ENCODE measurements around the gene SORBS1. TPM values are rescaled to one million over a fixed set of nuclear protein-coding genes. Genes with fewer than 3 reads are reported as not detected.

The SORBS1 gene
- total and polyA plus RNA-seq, 12 donors: 140 to 1,253 (median 1,042) TPM

- intact Hi-C loops (cut with DNase I): loop anchor here in 6 of 10 donors (5.0 to 10.0 kb wide), 4 partner anchors 172 to 360 kb away; no protein-coding TSS in a partner anchor
Observed at GRCh38 chr10:95604630-95605029, 43.5 kb upstream of the SORBS1 start.

GRCh38 chr10:95602382-95602781 is 41.2 kb upstream of the SORBS1 start:
- DNase-seq: no peak
- TF ChIP-seq CTCF (IDR thresholded peaks at IDR 0.05): no peak
- H3K27me3 ChIP-seq: no peaks in the 10 kb centered on the region
- no peaks in the 10 kb centered on the region for H3K9me3 ChIP-seq
- no peak for ATAC-seq
- peaks cover 0 to 28% (median 18%) of the 10 kb centered on the region in 9 donors for H3K4me1 ChIP-seq
- 77 to 83% methylated on average over 6 of the region's 6 CpGs for WGBS, 2 donors
- H3K4me3 ChIP-seq: no peak overlapping the region
- intact Hi-C loops (cut with DNase I): loop anchor here in 7 of 10 donors (2.0 to 10.0 kb wide), 6 partner anchors 170 to 358 kb away; no protein-coding TSS in a partner anchor
- H3K36me3 ChIP-seq: peaks cover 0 to 28% (median 0%) of the 10 kb centered on the region in 9 donors
- H3K27ac ChIP-seq: no peak overlapping the region

More at GRCh38 chr10:95604630-95605029, 43.5 kb upstream of the SORBS1 start:
- ATAC-seq (peak in 2 of 8 donors; percentile 14 to 16), DNase-seq (no peak)
- Histone ChIP-seq H3K4me1 (peaks cover 0 to 28% (median 18%) of the 10 kb centered on the region in 9 donors), H3K4me3 (no peak overlapping the region), H3K36me3 (peaks cover 0 to 51% (median 5%) of the 10 kb centered on the region in 9 donors), H3K9me3 (no peaks in the 10 kb centered on the region), H3K27me3 (no peaks in the 10 kb centered on the region), H3K27ac (peak overlapping the region in 6 of 10 donors; percentile 61 to 82 (median 72))
- TF ChIP-seq CTCF (IDR thresholded peaks at IDR 0.05): no peak

- WGBS, 2 donors: 23% methylated on average over 6 of the region's 6 CpGs
- peak; percentile 87 to 99 (median 95) for TF ChIP-seq CTCF (IDR thresholded peaks at IDR 0.05)
- Histone ChIP-seq H3K27me3 (no peaks in the 10 kb centered on the region), H3K27ac (peak overlapping the region in 2 of 10 donors; percentile 15 to 22), H3K36me3 (peaks cover 0 to 17% (median 0%) of the 10 kb centered on the region in 9 donors), H3K4me1 (peaks cover 0 to 27% (median 18%) of the 10 kb centered on the region in 9 donors), H3K9me3 (peaks cover 0 to 7% (median 0%) of the 10 kb centered on the region in 11 donors), H3K4me3 (no peak overlapping the region)
- ATAC-seq (peak; percentile 80 to 93 (median 88)), DNase-seq (peak; percentile 66 to 85)
- intact Hi-C loops (cut with DNase I): loop anchor here (1.0 to 10.0 kb wide), 9 partner anchors 169 to 356 kb away; no protein-coding TSS in a partner anchor
Observed at GRCh38 chr10:95601116-95601719, 40.0 kb upstream of the SORBS1 start.

GRCh38 chr10:95600158-95600557 is 39.0 kb upstream of the SORBS1 start:
- H3K4me1 ChIP-seq: peaks cover 0 to 16% (median 10%) of the 10 kb centered on the region in 9 donors
- TF ChIP-seq CTCF (IDR thresholded peaks at IDR 0.05): no peak
- no peak overlapping the region for H3K4me3 ChIP-seq
- H3K36me3 ChIP-seq: peaks cover 0 to 6% (median 0%) of the 10 kb centered on the region in 9 donors
- no peak overlapping the region for H3K27ac ChIP-seq
- WGBS, 2 donors: 80 to 82% methylated on average over 4 of the region's 4 CpGs
- no peak for DNase-seq
- H3K27me3 ChIP-seq: no peaks in the 10 kb centered on the region
- H3K9me3 ChIP-seq: peaks cover 0 to 14% (median 0%) of the 10 kb centered on the region in 11 donors
- intact Hi-C loops (cut with DNase I): loop anchor here in 9 of 10 donors (2.0 to 10.0 kb wide), 6 partner anchors 168 to 355 kb away; no protein-coding TSS in a partner anchor
- no peak for ATAC-seq
